WTC11 (cell line): ENCODE results near the gene SLC25A22. TPM values are rescaled to one million over a fixed set of nuclear protein-coding genes. Genes with fewer than 3 reads are reported as not detected.

ENCODE experiments used
- CBFB ChIP-seq: sonication (generic); formaldehyde crosslinking; IDR thresholded peaks from 2 replicates; pipeline ENCODE4 v1.8.1; 2022; ENCODE audit warnings: mild to moderate bottlenecking, low read depth, missing genetic modification reagents
- CREB1 ChIP-seq: sonication (generic); formaldehyde crosslinking; IDR thresholded peaks from 2 replicates; pipeline ENCODE4 v1.8.0; 2023; ENCODE audit warnings: mild to moderate bottlenecking, missing genetic modification reagents
- ELF4 ChIP-seq: sonication (generic); formaldehyde crosslinking; IDR thresholded peaks from 2 replicates; pipeline ENCODE4 v1.8.1; 2022; ENCODE audit warnings: low read depth, mild to moderate bottlenecking, moderate library complexity, missing genetic modification reagents
- ESRRA ChIP-seq: sonication (generic); formaldehyde crosslinking; IDR thresholded peaks from 2 replicates; pipeline ENCODE4 v1.8.1; 2022; ENCODE audit warnings: mild to moderate bottlenecking, missing genetic modification reagents, borderline replicate concordance
- FOXK1 ChIP-seq: sonication (generic); formaldehyde crosslinking; IDR thresholded peaks from 2 replicates; pipeline ENCODE4 v1.8.0; 2022; ENCODE audit warnings: mild to moderate bottlenecking, moderate library complexity, missing genetic modification reagents
- JUN ChIP-seq: sonication (generic); formaldehyde crosslinking; IDR thresholded peaks from 2 replicates; pipeline ENCODE4 v1.8.0; 2023; ENCODE audit warnings: mild to moderate bottlenecking, missing genetic modification reagents
- MYBL2 ChIP-seq: sonication (generic); formaldehyde crosslinking; IDR thresholded peaks from 2 replicates; pipeline ENCODE4 v1.8.1; 2023; ENCODE audit warnings: mild to moderate bottlenecking, moderate library complexity, missing genetic modification reagents
- NFE2L1 ChIP-seq: sonication (generic); formaldehyde crosslinking; IDR thresholded peaks from 2 replicates; pipeline ENCODE4 v1.8.1; 2023; ENCODE audit warnings: missing genetic modification reagents
- NR3C1 ChIP-seq: sonication (generic); formaldehyde crosslinking; conservative IDR thresholded peaks from 2 replicates; pipeline ENCODE4 v1.8.1; 2023; ENCODE audit warnings: low read depth, mild to moderate bottlenecking, missing genetic modification reagents
- RORB ChIP-seq: fragments of 250-450 bp; sonication (Bioruptor Pico); IDR thresholded peaks from 2 replicates; pipeline ENCODE4 v1.9.0; 2021; ENCODE audit warnings: mild to moderate bottlenecking
- SP1 ChIP-seq: sonication (generic); formaldehyde crosslinking; conservative IDR thresholded peaks from 2 replicates; pipeline ENCODE4 v1.8.1; 2022; ENCODE audit warnings: missing genetic modification reagents
- TEAD1 ChIP-seq: sonication (generic); formaldehyde crosslinking; IDR thresholded peaks from 2 replicates; pipeline ENCODE4 v1.8.0; 2022; ENCODE audit warnings: mild to moderate bottlenecking, missing genetic modification reagents
- ZNF121 ChIP-seq: sonication (generic); formaldehyde crosslinking; IDR thresholded peaks from 2 replicates; pipeline ENCODE4 v1.8.0; 2023; ENCODE audit warnings: missing genetic modification reagents
- ZNF138 ChIP-seq: sonication (generic); formaldehyde crosslinking; conservative IDR thresholded peaks from 2 replicates; pipeline ENCODE4 v1.8.1; 2022; ENCODE audit warnings: mild to moderate bottlenecking, moderate library complexity, missing genetic modification reagents
- ZNF232 ChIP-seq: sonication (generic); formaldehyde crosslinking; IDR thresholded peaks from 2 replicates; pipeline ENCODE4 v1.8.0; 2022; ENCODE audit warnings: mild to moderate bottlenecking, missing genetic modification reagents
- total RNA-seq: library from RNA; stranded (reverse); gene quantifications from 3 replicates; pipeline ENCODE4 v1.2.3, GENCODE V29; 2021
- TF ChIP-seq, protein P1 (sequence below): sonication (generic); formaldehyde crosslinking; IDR thresholded peaks from 2 replicates; pipeline ENCODE4 v1.8.0; 2022; ENCODE audit warnings: mild to moderate bottlenecking, missing genetic modification reagents
- TF ChIP-seq, protein P2 (sequence below): sonication (generic); formaldehyde crosslinking; IDR thresholded peaks from 2 replicates; pipeline ENCODE4 v1.8.0; 2022; ENCODE audit warnings: missing genetic modification reagents
- TF ChIP-seq, protein P3 (sequence below): fragments of 250-450 bp; sonication (Bioruptor Pico); IDR thresholded peaks from 2 replicates; pipeline ENCODE4 v1.9.0; 2021; ENCODE audit warnings: mild to moderate bottlenecking
- TF ChIP-seq, protein P4 (sequence below): sonication (generic); formaldehyde crosslinking; IDR thresholded peaks from 2 replicates; pipeline ENCODE4 v1.8.0; 2022; ENCODE audit warnings: mild to moderate bottlenecking, missing genetic modification reagents
- TF ChIP-seq, protein P5 (sequence below): sonication (generic); formaldehyde crosslinking; IDR thresholded peaks from 2 replicates; pipeline ENCODE4 v1.8.1; 2022; ENCODE audit warnings: mild to moderate bottlenecking, missing genetic modification reagents, moderate library complexity, borderline replicate concordance
- TF ChIP-seq, protein P6 (sequence below): sonication (generic); formaldehyde crosslinking; IDR thresholded peaks from 2 replicates; pipeline ENCODE4 v1.8.1; 2022; ENCODE audit warnings: low read depth, missing genetic modification reagents, borderline replicate concordance
- TF ChIP-seq, protein P7 (sequence below): sonication (generic); formaldehyde crosslinking; conservative IDR thresholded peaks from 2 replicates; pipeline ENCODE4 v1.8.1; 2022; ENCODE audit warnings: mild to moderate bottlenecking, missing genetic modification reagents
- TF ChIP-seq, protein P8 (sequence below): fragments of 250-450 bp; sonication (Bioruptor Pico); IDR thresholded peaks from 2 replicates; pipeline ENCODE4 v1.9.0; 2021; ENCODE audit warnings: moderate library complexity, mild to moderate bottlenecking, inconsistent platforms, borderline replicate concordance
- TF ChIP-seq, protein P9 (sequence below): sonication (generic); formaldehyde crosslinking; IDR thresholded peaks from 2 replicates; pipeline ENCODE4 v1.8.0; 2022; ENCODE audit warnings: mild to moderate bottlenecking, missing genetic modification reagents
- TF ChIP-seq, protein P10 (sequence below): sonication (generic); formaldehyde crosslinking; conservative IDR thresholded peaks from 2 replicates; pipeline ENCODE4 v1.8.1; 2023; ENCODE audit warnings: mild to moderate bottlenecking, low read depth, missing genetic modification reagents, moderate library complexity

Gene SLC25A22
- total RNA-seq, 1 experiment from 2014 or later, result 44.8 TPM

DNA sequence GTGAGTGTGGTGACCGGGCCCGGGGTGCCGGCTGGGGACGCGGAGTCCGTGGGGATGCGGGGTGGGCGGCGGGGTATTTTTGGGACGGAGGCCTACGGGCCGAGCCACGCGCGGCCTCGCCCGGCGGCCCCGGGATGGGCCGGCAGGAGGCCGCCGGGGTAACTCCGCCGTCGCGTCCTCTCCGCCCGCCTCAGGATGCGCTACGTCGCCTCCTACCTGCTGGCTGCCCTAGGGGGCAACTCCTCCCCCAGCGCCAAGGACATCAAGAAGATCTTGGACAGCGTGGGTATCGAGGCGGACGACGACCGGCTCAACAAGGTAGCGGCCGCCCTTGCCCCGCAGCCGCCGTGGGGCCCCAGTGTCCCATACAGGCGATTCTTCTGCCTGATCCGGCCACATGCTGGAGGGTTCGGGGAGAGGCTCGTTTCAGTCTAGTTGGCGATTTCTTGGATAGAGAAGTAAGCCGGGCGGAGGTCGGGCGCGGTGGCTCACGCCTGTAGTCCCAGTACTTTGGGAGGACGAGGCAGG lies 12.0 kb upstream of the SLC25A22 start (continued):
- TF ChIP-seq ZNF138 (CRISPR knock-in tag) (no peak), JUN (CRISPR knock-in tag) (peak; percentile 45; the same call in 1 of the 2 replicates), CREB1 (CRISPR knock-in tag) (no peak), CBFB (CRISPR knock-in tag) (no peak; the same call in 1 of the 2 replicates), SP1 (no peak), NFE2L1 (no peak), NR3C1 (CRISPR knock-in tag) (no peak), ELF4 (CRISPR knock-in tag) (no peak), ZNF232 (no peak), FOXK1 (CRISPR knock-in tag) (0 out of 2 replicates have a peak, but pooled peaks have one; percentile 13), MYBL2 (CRISPR knock-in tag) (no peak), RORB (CRISPR knock-in tag) (no peak), ZNF121 (CRISPR knock-in tag) (no peak), ESRRA (CRISPR knock-in tag) (no peak), TEAD1 (no peak)
- TF ChIP-seq, protein P1, sequence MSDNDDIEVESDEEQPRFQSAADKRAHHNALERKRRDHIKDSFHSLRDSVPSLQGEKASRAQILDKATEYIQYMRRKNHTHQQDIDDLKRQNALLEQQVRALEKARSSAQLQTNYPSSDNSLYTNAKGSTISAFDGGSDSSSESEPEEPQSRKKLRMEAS (CRISPR knock-in tag), result no peak
- TF ChIP-seq, protein P2, sequence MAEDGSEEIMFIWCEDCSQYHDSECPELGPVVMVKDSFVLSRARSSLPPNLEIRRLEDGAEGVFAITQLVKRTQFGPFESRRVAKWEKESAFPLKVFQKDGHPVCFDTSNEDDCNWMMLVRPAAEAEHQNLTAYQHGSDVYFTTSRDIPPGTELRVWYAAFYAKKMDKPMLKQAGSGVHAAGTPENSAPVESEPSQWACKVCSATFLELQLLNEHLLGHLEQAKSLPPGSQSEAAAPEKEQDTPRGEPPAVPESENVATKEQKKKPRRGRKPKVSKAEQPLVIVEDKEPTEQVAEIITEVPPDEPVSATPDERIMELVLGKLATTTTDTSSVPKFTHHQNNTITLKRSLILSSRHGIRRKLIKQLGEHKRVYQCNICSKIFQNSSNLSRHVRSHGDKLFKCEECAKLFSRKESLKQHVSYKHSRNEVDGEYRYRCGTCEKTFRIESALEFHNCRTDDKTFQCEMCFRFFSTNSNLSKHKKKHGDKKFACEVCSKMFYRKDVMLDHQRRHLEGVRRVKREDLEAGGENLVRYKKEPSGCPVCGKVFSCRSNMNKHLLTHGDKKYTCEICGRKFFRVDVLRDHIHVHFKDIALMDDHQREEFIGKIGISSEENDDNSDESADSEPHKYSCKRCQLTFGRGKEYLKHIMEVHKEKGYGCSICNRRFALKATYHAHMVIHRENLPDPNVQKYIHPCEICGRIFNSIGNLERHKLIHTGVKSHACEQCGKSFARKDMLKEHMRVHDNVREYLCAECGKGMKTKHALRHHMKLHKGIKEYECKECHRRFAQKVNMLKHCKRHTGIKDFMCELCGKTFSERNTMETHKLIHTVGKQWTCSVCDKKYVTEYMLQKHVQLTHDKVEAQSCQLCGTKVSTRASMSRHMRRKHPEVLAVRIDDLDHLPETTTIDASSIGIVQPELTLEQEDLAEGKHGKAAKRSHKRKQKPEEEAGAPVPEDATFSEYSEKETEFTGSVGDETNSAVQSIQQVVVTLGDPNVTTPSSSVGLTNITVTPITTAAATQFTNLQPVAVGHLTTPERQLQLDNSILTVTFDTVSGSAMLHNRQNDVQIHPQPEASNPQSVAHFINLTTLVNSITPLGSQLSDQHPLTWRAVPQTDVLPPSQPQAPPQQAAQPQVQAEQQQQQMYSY (CRISPR knock-in tag), result no peak
- TF ChIP-seq, protein P3, sequence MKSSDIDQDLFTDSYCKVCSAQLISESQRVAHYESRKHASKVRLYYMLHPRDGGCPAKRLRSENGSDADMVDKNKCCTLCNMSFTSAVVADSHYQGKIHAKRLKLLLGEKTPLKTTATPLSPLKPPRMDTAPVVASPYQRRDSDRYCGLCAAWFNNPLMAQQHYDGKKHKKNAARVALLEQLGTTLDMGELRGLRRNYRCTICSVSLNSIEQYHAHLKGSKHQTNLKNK, result no peak
- TF ChIP-seq, protein P4, sequence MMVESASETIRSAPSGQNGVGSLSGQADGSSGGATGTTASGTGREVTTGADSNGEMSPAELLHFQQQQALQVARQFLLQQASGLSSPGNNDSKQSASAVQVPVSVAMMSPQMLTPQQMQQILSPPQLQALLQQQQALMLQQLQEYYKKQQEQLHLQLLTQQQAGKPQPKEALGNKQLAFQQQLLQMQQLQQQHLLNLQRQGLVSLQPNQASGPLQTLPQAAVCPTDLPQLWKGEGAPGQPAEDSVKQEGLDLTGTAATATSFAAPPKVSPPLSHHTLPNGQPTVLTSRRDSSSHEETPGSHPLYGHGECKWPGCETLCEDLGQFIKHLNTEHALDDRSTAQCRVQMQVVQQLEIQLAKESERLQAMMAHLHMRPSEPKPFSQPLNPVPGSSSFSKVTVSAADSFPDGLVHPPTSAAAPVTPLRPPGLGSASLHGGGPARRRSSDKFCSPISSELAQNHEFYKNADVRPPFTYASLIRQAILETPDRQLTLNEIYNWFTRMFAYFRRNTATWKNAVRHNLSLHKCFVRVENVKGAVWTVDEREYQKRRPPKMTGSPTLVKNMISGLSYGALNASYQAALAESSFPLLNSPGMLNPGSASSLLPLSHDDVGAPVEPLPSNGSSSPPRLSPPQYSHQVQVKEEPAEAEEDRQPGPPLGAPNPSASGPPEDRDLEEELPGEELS (CRISPR knock-in tag), result peak; percentile 90
- TF ChIP-seq, protein P5, sequence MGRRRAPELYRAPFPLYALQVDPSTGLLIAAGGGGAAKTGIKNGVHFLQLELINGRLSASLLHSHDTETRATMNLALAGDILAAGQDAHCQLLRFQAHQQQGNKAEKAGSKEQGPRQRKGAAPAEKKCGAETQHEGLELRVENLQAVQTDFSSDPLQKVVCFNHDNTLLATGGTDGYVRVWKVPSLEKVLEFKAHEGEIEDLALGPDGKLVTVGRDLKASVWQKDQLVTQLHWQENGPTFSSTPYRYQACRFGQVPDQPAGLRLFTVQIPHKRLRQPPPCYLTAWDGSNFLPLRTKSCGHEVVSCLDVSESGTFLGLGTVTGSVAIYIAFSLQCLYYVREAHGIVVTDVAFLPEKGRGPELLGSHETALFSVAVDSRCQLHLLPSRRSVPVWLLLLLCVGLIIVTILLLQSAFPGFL (CRISPR knock-in tag), result no peak
- TF ChIP-seq, protein P6, sequence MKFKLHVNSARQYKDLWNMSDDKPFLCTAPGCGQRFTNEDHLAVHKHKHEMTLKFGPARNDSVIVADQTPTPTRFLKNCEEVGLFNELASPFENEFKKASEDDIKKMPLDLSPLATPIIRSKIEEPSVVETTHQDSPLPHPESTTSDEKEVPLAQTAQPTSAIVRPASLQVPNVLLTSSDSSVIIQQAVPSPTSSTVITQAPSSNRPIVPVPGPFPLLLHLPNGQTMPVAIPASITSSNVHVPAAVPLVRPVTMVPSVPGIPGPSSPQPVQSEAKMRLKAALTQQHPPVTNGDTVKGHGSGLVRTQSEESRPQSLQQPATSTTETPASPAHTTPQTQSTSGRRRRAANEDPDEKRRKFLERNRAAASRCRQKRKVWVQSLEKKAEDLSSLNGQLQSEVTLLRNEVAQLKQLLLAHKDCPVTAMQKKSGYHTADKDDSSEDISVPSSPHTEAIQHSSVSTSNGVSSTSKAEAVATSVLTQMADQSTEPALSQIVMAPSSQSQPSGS (CRISPR knock-in tag), result no peak
- TF ChIP-seq, protein P7, sequence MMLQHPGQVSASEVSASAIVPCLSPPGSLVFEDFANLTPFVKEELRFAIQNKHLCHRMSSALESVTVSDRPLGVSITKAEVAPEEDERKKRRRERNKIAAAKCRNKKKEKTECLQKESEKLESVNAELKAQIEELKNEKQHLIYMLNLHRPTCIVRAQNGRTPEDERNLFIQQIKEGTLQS (CRISPR knock-in tag), result no peak
- TF ChIP-seq, protein P8, sequence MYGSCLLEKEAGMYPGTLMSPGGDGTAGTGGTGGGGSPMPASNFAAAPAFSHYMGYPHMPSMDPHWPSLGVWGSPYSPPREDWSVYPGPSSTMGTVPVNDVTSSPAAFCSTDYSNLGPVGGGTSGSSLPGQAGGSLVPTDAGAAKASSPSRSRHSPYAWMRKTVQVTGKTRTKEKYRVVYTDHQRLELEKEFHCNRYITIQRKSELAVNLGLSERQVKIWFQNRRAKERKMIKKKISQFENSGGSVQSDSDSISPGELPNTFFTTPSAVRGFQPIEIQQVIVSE (CRISPR knock-in tag), result no peak
- TF ChIP-seq, protein P9, sequence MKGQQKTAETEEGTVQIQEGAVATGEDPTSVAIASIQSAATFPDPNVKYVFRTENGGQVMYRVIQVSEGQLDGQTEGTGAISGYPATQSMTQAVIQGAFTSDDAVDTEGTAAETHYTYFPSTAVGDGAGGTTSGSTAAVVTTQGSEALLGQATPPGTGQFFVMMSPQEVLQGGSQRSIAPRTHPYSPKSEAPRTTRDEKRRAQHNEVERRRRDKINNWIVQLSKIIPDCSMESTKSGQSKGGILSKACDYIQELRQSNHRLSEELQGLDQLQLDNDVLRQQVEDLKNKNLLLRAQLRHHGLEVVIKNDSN, result no peak; the same call in 1 of the 2 replicates
- TF ChIP-seq, protein P10, sequence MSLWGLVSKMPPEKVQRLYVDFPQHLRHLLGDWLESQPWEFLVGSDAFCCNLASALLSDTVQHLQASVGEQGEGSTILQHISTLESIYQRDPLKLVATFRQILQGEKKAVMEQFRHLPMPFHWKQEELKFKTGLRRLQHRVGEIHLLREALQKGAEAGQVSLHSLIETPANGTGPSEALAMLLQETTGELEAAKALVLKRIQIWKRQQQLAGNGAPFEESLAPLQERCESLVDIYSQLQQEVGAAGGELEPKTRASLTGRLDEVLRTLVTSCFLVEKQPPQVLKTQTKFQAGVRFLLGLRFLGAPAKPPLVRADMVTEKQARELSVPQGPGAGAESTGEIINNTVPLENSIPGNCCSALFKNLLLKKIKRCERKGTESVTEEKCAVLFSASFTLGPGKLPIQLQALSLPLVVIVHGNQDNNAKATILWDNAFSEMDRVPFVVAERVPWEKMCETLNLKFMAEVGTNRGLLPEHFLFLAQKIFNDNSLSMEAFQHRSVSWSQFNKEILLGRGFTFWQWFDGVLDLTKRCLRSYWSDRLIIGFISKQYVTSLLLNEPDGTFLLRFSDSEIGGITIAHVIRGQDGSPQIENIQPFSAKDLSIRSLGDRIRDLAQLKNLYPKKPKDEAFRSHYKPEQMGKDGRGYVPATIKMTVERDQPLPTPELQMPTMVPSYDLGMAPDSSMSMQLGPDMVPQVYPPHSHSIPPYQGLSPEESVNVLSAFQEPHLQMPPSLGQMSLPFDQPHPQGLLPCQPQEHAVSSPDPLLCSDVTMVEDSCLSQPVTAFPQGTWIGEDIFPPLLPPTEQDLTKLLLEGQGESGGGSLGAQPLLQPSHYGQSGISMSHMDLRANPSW (CRISPR knock-in tag), result no peak
